ENCODE data around the gene EDC3.

Gene EDC3

GRCh38 chr15:74674161-74674560, 21.7 kb downstream of the EDC3 start:
- TF ChIP-seq CTCF (IDR thresholded peaks at IDR 0.05; ENCODE audit: low read length, missing control alignments) = no peak
- no peak overlapping the region for H3K4me3 ChIP-seq (replicated peaks; ENCODE audit: low read depth, low read length)
- DNase-seq (ENCODE audit: low read depth) = no peak

GRCh38 chr15:74669627-74670026, 26.2 kb downstream of the EDC3 start:
- no peak for DNase-seq (ENCODE audit: low read depth)
- no peak overlapping the region for H3K4me3 ChIP-seq (replicated peaks; ENCODE audit: low read depth, low read length)
- no peak for TF ChIP-seq CTCF (IDR thresholded peaks at IDR 0.05; ENCODE audit: low read length, missing control alignments)

GRCh38 chr15:74667975-74668374, 27.8 kb downstream of the EDC3 start:
- H3K4me3 ChIP-seq (replicated peaks; ENCODE audit: low read depth, low read length) = no peak overlapping the region
- no peak for DNase-seq (ENCODE audit: low read depth)
- no peak for TF ChIP-seq CTCF (IDR thresholded peaks at IDR 0.05; ENCODE audit: low read length, missing control alignments)

GRCh38 chr15:74664670-74665069, 31.2 kb downstream of the EDC3 start:
- no peak overlapping the region for H3K4me3 ChIP-seq (replicated peaks; ENCODE audit: low read depth, low read length)
- no peak for TF ChIP-seq CTCF (IDR thresholded peaks at IDR 0.05; ENCODE audit: low read length, missing control alignments)
- no peak for DNase-seq (ENCODE audit: low read depth)

GRCh38 chr15:74664028-74664616, 31.7 kb downstream of the EDC3 start:
- no peak for TF ChIP-seq CTCF (IDR thresholded peaks at IDR 0.05; ENCODE audit: low read length, missing control alignments)
- no peak overlapping the region for H3K4me3 ChIP-seq (replicated peaks; ENCODE audit: low read depth, low read length)
- DNase-seq (ENCODE audit: low read depth) = peak; percentile 70

- DNase-seq (ENCODE audit: low read depth) = no peak
- TF ChIP-seq CTCF (IDR thresholded peaks at IDR 0.05; ENCODE audit: low read length, missing control alignments) = no peak
- H3K4me3 ChIP-seq (replicated peaks; ENCODE audit: low read depth, low read length) = no peak overlapping the region
These were observed 32.4 kb downstream of the EDC3 start for GRCh38 chr15:74663303-74664027.

Data from fibroblast of pulmonary artery (primary cell).